ENCODE data around the gene RTP5.
"Not testable (repeated sequence)": the region's sequence is repeated elsewhere in the genome, so short reads cannot be mapped to it uniquely, and the experiment has no call there.

The RTP5 gene

DNA sequence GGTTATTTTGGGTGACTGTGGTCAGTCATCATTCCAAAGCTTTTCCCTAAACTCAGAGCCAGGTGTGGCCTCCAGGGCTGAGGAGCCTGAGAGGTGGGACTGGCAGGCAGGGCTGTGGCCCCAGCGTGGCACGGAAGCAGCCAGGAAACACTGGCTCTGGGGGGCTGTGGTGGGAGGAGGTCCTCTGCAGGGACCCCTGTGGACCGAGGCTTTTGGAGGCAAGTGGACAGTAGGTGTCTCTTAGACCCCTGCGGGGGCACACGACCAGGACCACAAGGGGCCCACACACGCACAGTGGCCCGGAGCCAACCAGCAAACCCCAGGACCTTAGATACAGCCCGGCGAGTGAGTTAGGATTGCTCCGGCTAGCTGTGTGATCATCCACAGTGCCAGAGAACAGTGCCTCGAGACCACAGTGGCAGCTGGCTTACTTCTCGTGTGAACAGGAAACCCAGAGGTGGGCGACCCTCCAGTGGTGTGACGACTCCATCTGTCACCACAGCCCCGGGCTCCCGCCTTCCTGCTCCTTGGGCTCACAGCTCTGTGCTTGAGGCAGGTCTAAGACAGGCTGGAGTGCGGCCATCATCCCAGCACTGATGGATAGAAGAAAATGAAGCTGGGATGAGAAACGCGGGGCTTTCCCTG, 1.6 kb upstream of the RTP5 start:
- peak overlapping the region; percentile 28 for H3K27ac Mint-ChIP-seq
- H3K36me3 Mint-ChIP-seq (ENCODE audit: low read depth) = peaks cover 6% of the 10 kb centered on the region
- peaks cover 35% of the 10 kb centered on the region for H3K4me1 Mint-ChIP-seq (ENCODE audit: low read depth)
- DNase-seq (ENCODE audit: low spot score) = peak; percentile 41
- H3K27me3 Mint-ChIP-seq (ENCODE audit: low read depth) = peaks cover 22% of the 10 kb centered on the region
- peaks cover 10% of the 10 kb centered on the region for H3K9me3 Mint-ChIP-seq
- peak overlapping the region; percentile 30 for H3K4me3 Mint-ChIP-seq

DNA sequence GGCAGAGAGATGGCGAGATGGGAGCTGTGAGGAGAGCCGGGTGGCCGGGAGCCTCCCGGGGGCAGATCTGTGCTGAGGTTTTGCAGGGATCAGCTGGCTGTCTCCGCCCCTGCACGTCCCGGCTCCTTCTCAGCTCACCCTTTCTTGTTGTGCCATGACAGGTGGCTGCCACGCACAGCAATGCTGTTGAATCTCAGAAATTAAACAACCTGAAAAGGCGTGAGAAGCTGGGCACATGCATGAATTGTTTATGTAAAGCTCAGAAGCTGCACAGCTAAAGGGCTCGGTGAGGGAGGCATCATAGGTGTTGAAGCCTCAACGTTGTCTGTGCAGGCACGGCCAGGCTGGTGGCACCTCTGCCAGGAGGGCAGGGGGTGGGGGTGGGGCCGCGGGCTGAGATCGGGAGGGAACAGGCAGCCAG, 858 bp upstream of the RTP5 start:
- DNase-seq (ENCODE audit: low spot score) = no peak
- peaks cover 10% of the 10 kb centered on the region for H3K9me3 Mint-ChIP-seq
- H3K27ac Mint-ChIP-seq = no peak overlapping the region
- H3K4me1 Mint-ChIP-seq (ENCODE audit: low read depth) = peaks cover 30% of the 10 kb centered on the region
- no peak overlapping the region for H3K4me3 Mint-ChIP-seq
- peaks cover 22% of the 10 kb centered on the region for H3K27me3 Mint-ChIP-seq (ENCODE audit: low read depth)
- H3K36me3 Mint-ChIP-seq (ENCODE audit: low read depth) = peaks cover 6% of the 10 kb centered on the region

DNA sequence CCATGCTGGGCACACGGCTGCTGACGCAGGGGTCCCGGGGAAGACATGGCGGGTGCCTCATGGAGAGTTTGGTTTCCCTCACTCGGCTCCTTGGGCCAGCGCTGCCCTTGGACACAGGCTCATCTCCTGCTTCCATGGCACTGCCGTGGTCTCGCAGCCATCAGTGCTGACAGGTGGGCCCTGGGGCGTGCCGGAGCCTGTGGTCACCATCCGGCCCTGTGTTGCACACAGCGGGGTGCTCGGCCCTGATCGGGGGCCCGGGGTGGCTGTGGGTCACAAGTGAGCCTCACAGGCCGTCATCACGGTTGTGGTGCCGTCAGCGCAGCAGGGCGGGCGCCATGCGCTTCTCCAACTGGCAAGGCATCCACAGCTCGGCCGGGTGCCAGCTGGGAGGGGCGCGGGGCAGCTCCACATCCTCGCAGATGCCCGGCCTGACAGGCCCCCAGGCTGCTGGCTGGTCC, 582 bp downstream of the RTP5 start:
- Mint-ChIP-seq H3K36me3 (ENCODE audit: low read depth) (no peaks in the 10 kb centered on the region), H3K4me3 (no peak overlapping the region), H3K4me1 (ENCODE audit: low read depth) (peaks cover 17% of the 10 kb centered on the region), H3K9me3 (no peaks in the 10 kb centered on the region), H3K27ac (no peak overlapping the region), H3K27me3 (ENCODE audit: low read depth) (peaks cover 12% of the 10 kb centered on the region)
- no peak for DNase-seq (ENCODE audit: low spot score)

DNA sequence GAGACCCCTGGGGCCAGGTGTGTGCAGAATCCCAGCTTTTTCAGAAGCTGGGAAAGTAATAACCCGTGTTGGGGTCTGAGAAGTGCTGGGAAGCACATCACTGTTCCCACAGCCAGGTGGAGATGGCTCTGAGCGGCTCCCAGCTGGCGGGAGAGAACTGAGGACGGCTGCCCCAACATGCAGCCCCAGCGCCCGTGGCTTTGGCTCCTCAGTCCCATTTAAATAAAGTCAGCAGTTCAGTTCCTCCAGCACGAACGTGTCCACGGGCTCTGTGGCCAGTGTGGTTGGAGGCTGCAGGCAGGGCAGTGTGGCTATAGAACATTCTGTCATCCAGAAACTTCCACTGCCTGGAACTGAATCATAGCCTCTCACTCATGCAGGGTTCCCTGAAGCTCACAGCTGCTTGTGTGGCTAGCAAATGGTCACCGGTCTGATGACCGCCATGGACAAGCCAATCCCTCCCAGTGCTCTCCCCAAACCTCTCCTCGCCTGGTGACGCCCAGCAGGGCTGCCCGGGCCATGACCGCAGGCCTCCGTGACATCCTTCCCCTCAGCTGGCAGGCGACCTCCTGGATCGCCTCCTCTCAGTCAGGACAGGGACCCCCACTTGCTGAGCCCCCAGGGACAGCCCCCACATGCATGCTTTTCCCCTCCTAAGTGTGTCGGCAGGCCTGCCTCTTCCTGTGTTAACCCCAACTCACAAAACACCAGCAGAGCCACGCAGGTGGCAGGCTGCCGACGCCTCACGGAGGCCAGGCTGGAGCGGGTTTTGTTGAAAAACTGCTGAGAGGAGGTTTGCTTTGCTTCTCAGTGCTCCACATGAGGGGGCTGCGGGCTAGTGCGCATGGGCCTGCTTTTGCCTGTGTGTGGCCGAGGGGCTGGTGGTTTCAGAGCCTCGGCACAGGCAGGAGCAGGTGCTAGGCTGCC, 1.3 kb downstream of the RTP5 start:
- DNase-seq (ENCODE audit: low spot score) = no peak
- Mint-ChIP-seq H3K4me1 (ENCODE audit: low read depth) (peaks cover 9% of the 10 kb centered on the region), H3K27ac (no peak overlapping the region), H3K4me3 (no peak overlapping the region), H3K9me3 (no peaks in the 10 kb centered on the region), H3K27me3 (ENCODE audit: low read depth) (peaks cover 5% of the 10 kb centered on the region), H3K36me3 (ENCODE audit: low read depth) (no peaks in the 10 kb centered on the region)

DNA sequence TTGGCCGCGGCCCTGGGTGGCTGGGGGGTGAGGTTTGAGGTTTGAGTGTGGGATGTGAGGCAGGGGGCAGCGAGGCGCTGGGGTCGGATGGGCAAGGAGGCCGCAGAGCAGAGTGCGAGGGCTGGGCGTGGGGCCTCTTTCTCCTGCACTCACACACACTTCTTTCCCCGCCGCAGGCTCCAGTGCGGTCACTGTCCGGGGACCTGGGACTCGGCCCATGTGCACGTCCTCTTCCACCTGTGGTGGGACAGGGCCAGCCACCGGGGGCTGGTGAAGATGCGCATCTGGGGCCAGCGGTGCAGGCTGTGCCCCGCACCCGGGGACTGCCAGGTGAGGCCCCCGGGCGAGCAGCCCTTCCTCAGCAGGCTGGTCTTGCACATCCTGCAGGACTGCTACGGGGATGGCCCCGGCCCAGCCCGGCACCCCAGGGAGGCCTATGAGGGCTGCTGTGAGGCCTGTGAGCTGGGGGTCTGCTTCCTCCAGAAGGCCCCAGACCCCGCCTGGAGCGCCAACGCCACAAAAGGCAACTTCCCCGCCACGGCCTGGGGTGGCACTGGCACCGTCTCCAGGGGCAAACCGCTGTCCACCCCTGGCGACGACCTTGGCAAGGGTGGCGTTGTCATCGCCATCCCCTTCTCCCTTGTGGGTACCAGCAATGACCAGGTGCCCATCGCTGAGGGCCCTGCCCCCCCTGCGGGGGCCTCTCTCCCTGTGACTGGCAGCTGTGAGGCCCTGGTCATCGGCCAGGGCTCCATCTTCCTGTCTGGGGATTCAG, 2.2 kb downstream of the RTP5 start:
- no peak overlapping the region for H3K27ac Mint-ChIP-seq
- no peak for DNase-seq (ENCODE audit: low spot score)
- peaks cover 4% of the 10 kb centered on the region for H3K27me3 Mint-ChIP-seq (ENCODE audit: low read depth)
- H3K9me3 Mint-ChIP-seq = no peaks in the 10 kb centered on the region
- H3K36me3 Mint-ChIP-seq (ENCODE audit: low read depth) = no peaks in the 10 kb centered on the region
- H3K4me3 Mint-ChIP-seq = no peak overlapping the region
- peaks cover 9% of the 10 kb centered on the region for H3K4me1 Mint-ChIP-seq (ENCODE audit: low read depth)

DNA sequence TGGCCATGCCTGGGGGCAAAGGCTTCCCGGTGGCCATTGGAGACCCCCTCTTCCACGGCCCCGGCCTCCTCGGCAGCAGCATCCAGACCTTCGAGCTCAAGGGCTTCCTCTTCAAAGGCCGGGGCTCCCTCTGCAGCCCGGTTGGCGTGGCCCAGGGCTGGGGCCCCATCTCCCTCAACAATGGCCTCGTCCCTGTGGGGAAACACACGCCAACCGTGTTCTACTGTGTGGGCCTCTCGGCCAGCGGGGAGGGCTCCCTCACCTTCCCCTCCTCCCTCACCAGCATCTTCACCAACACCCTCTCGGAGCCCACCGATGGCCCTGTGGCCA, 2.7 kb downstream of the RTP5 start:
- Mint-ChIP-seq H3K4me3 (no peak overlapping the region), H3K36me3 (ENCODE audit: low read depth) (no peaks in the 10 kb centered on the region)

DNA sequence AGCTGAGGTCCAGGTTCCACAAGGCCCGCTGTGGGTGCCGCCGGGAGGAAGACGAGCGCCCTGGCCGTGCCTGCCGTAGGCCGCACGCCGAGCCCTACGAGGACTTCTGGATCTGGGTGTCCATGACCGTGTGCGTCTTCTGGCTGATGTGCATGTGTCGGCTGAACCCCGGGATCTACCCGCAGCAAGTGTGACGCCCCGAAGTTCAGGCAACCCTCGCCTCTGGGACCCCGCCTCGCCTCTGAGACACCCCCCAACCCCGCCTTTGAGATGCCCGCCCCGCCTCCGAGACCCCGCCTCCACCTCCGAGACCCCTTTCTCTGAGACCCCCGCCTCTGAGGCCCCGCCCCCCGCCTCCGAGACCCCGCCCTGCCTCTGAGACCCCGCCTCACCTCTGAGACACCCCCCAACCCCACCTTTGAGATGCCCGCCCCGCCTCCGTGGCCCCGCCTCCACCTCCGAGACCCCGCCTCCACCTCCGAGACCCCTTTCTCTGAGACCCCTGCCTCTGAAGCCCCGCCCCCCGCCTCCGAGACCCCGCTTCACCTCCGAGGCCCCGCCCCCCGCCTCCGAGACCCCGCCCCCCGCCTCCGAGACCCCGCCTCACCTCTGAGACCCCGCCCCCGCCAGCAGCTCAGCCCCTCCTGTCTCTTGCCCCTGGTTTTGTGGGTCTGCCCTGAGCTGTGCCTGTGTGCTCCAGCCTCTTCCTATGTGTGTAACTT, 3.7 kb downstream of the RTP5 start:
- Mint-ChIP-seq H3K36me3 (ENCODE audit: low read depth) (no peaks in the 10 kb centered on the region), H3K9me3 (no peaks in the 10 kb centered on the region), H3K4me1 (ENCODE audit: low read depth) (peaks cover 3% of the 10 kb centered on the region), H3K4me3 (no peak overlapping the region), H3K27ac (no peak overlapping the region), H3K27me3 (ENCODE audit: low read depth) (peaks cover 2% of the 10 kb centered on the region)
- no peak for DNase-seq (ENCODE audit: low spot score)

More for the DNA sequence above, 2.7 kb downstream of the RTP5 start:
- H3K9me3 Mint-ChIP-seq = no peaks in the 10 kb centered on the region
- no peak overlapping the region for H3K27ac Mint-ChIP-seq
- H3K27me3 Mint-ChIP-seq (ENCODE audit: low read depth) = peaks cover 4% of the 10 kb centered on the region
- DNase-seq (ENCODE audit: low spot score) = no peak
- peaks cover 9% of the 10 kb centered on the region for H3K4me1 Mint-ChIP-seq (ENCODE audit: low read depth)

DNA sequence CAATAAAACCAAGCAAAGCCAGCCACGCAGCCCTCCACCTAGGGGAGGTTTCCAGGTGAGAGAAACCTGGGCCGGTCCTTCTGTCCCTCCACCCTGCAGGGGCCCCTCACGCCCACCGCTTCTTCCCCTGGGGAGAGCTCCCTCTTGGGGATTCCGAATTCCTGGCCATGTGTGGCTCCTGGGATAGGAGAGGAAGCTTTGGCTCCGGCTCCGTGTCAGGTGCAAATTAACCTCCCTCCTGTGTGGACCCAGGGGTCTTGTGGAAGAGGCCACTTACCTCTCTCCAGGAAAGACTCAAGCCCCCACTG, 4.2 kb downstream of the RTP5 start:
- Mint-ChIP-seq H3K36me3 (ENCODE audit: low read depth) (no peaks in the 10 kb centered on the region), H3K27me3 (ENCODE audit: low read depth) (no peaks in the 10 kb centered on the region), H3K4me1 (ENCODE audit: low read depth) (no peaks in the 10 kb centered on the region), H3K9me3 (no peaks in the 10 kb centered on the region), H3K27ac (no peak overlapping the region), H3K4me3 (no peak overlapping the region)
- DNase-seq (ENCODE audit: low spot score) = no peak

DNA sequence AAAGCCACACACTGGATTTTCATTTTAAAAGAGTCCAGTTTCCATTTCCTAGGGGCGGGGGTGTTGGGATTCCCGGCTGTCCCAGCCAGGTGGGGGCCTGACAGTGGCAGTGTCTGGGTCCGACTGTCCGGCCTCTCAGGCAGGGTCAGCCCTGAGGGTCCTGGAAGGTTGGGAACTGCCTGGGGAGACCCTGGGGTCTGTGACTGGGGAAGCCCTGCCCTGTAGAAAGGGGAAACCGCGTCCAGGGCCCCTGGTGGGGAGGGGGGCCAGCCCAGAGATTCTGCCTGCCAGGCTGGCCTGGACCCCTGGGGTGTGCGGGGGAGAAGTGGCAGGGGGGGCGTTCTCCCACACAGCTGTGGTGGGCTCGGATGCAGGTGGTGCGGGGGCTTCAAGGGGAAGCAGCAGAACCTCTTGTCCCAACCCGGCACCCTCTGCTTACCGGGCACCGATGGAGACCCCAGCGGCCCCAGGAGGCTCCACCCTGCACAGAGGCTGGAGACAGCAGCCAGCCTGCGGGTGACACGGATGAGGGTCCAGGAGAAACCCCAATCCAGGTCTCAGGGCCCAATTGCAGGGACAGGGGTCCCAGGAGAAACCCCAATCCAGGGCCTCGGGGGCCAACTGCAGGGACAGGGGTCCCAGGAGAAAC, 4.9 kb downstream of the RTP5 start:
- Mint-ChIP-seq H3K4me1 (ENCODE audit: low read depth) (no peaks in the 10 kb centered on the region), H3K4me3 (no peak overlapping the region), H3K9me3 (no peaks in the 10 kb centered on the region), H3K27ac (no peak overlapping the region), H3K36me3 (ENCODE audit: low read depth) (no peaks in the 10 kb centered on the region), H3K27me3 (ENCODE audit: low read depth) (no peaks in the 10 kb centered on the region)
- DNase-seq (ENCODE audit: low spot score) = no peak

DNA sequence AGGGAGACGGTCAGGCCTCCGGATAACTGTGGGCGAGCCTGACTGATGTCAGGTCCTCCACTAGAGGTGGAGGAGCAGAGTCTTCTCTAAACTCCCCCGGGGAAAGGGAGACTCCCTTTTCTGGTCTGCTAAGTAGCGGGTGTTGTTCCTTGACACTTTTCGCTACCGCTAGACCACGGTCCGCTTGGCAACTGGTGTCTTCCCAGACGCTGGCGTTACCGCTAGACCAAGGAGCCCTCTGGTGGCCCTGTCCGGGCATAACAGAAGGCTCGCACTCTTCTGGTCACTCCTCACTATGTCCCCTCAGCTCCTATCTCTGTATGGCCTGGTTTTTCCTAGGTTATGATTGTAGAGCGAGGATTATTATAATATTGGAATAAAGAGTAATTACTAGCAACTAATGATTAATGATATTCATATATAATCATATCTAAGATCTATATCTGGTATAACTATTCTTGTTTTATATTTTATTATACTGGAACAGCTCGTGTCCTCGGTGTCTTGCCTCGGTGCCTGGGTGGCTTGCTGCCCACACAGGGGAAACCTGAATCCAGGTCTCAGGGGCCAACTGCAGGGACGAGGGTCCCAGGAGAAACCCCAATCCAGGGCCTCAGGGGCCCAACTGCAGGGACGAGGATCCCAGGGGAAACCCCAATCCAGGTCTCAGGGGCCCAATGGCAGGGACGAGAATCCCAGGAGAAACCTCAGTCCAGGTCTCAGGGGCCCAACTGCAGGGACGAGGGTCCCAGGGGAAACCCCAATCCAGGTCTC, 6.4 kb downstream of the RTP5 start:
- DNase-seq (ENCODE audit: low spot score); H3K4me1 Mint-ChIP-seq (ENCODE audit: low read depth): not testable (repeated sequence)

DNA sequence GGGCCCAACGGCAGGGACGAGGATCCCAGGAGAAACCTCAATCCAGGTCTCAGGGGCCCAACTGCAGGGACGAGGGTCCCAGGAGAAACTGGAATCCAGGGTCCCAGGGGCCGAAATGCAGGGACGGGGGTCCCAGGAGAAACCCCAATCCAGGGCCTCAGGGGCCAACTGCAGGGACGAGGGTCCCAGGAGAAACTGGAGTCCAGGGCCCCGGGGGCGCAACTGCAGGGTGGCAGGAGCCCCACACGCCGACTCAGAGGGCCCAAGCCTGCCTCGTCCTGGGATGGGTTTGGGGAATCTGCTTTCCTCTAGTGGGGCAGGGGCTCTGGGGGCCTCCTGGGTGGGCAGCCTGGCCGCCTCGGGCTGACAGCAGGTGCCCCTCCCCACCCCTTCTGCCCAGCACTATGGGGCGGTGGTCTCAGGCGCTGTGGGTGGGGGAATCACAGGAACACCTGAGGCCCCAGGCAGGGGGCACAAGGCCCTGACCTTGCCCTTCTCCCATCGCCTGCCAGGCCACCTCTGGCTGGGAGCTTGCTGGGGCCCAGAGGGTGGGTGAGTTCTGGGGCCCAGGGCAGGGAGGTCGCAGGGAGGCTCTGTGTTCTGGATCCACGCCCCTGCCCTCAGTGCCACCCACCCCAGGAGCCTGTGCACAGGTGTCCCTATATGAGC, 7.1 kb downstream of the RTP5 start:
- DNase-seq (ENCODE audit: low spot score) = no peak
- Mint-ChIP-seq H3K36me3 (ENCODE audit: low read depth) (no peaks in the 10 kb centered on the region), H3K27ac (no peak overlapping the region), H3K4me1 (ENCODE audit: low read depth) (peaks cover 12% of the 10 kb centered on the region), H3K4me3 (no peak overlapping the region), H3K9me3 (no peaks in the 10 kb centered on the region), H3K27me3 (ENCODE audit: low read depth) (peaks cover 3% of the 10 kb centered on the region)

More for the DNA sequence above, 6.4 kb downstream of the RTP5 start:
- H3K27me3 Mint-ChIP-seq (ENCODE audit: low read depth); H3K36me3 Mint-ChIP-seq (ENCODE audit: low read depth); H3K4me3 Mint-ChIP-seq; H3K9me3 Mint-ChIP-seq; H3K27ac Mint-ChIP-seq: not testable (repeated sequence)

DNA sequence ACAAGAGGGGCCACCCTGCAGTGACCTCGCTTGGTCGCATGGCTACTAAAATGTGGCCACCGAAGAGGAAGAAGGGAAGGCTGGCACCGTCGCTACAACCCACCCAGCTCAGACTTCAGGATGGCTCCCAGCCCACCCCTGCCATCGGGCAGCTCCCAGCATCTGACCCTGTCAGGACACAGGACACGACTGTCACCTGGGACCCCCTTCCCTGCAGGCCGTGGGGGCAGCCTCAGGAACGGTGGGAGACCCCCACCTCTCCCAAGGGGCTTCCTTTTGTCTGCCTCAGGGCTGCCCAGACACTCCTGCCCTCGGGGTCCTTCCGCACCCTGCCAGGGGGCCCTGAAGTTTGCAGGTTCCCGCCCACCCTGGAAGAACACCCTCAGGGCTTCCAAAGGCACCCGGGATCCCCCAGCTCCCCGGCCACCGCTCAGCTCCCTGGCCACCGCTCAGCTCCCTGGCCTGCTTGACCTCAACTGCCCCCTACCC, 7.7 kb downstream of the RTP5 start:
- Mint-ChIP-seq H3K9me3 (no peaks in the 10 kb centered on the region), H3K27me3 (ENCODE audit: low read depth) (peaks cover 3% of the 10 kb centered on the region), H3K4me1 (ENCODE audit: low read depth) (peaks cover 12% of the 10 kb centered on the region), H3K4me3 (no peak overlapping the region), H3K27ac (no peak overlapping the region), H3K36me3 (ENCODE audit: low read depth) (no peaks in the 10 kb centered on the region)
- DNase-seq (ENCODE audit: low spot score) = no peak

All from T-helper 2 cell treated with Interferon-gamma antibody and Interleukin-4, amounts not matched to agents 5 μg/mL and 100 μg/mL, for 36 hours (primary cell).